IMR-90 (cell line): Measurements from ENCODE around the gene SPC25. TPM values are rescaled to one million over a fixed set of nuclear protein-coding genes. Genes with fewer than 3 reads are reported as not detected.

Experiments used
- ATAC-seq: fragments of 200-7000 bp; cut with Tn5 transposase; 2 replicates; pipeline ENCODE4 v1.9.1; 2020; ENCODE audit warnings: low read depth, mild to moderate bottlenecking, moderate library complexity
- BruUV-seq: library from RNA; stranded (reverse); fragments of 400-500 nt; replicated peaks from 2 replicates; lab custom pipeline; 2021; lab: Mats Ljungman, UMichigan
- CTCF ChIA-PET: fragments of 300-600 bp; formaldehyde crosslinking; extraction: SDS; loops from one replicate; lab custom pipeline; 2021; ENCODE audit warnings: antibody characterized with exemption; lab: Yijun Ruan, JAX
- POLR2A ChIA-PET: fragments of 300-600 bp; sonication (Branson Sonifier 250); formaldehyde crosslinking; loops from one replicate; lab custom pipeline; 2022; ENCODE audit warnings: antibody characterized with exemption; ENCODE audit not compliant: unreplicated experiment; lab: Charles Lee
- DNase-seq: peaks from one replicate; pipeline ENCODE4 v3.0.0; 2013
- H2AFZ ChIP-seq: replicated peaks from 2 replicates; pipeline ENCODE3; 2013; ENCODE audit warnings: low read length, mild to moderate bottlenecking; ENCODE audit not compliant: poor library complexity
- H2AK5ac ChIP-seq: 2 replicates; pipeline ENCODE4 v1.6.1; 2013; ENCODE audit warnings: low read depth, low read length, inconsistent platforms
- H2AK9ac ChIP-seq: replicated peaks from 2 replicates; pipeline ENCODE3; 2013; ENCODE audit warnings: mild to moderate bottlenecking, low read depth, low read length, moderate library complexity; ENCODE audit not compliant: poor library complexity
- H2BK120ac ChIP-seq: 2 replicates; pipeline ENCODE4 v1.6.1; 2013; ENCODE audit warnings: low read depth, low read length, inconsistent platforms
- H2BK15ac ChIP-seq: 3 replicates; pipeline ENCODE4 v1.6.1; 2013; ENCODE audit warnings: low read depth, low read length, inconsistent platforms
- H2BK20ac ChIP-seq: 2 replicates; pipeline ENCODE4 v1.6.1; 2013; ENCODE audit warnings: low read depth, mild to moderate bottlenecking, inconsistent platforms, low read length, moderate library complexity
- H2BK5ac ChIP-seq: 2 replicates; pipeline ENCODE4 v1.6.1; 2013; ENCODE audit warnings: mild to moderate bottlenecking, low read depth, low read length, inconsistent platforms; ENCODE audit not compliant: poor library complexity, severe bottlenecking
- H3K14ac ChIP-seq: replicated peaks from 2 replicates; pipeline ENCODE4 v1.6.1; 2013; ENCODE audit warnings: low read depth, low read length, inconsistent platforms
- H3K18ac ChIP-seq: 2 replicates; pipeline ENCODE4 v1.6.1; 2013; ENCODE audit warnings: low read depth, low read length, control low read depth
- H3K23ac ChIP-seq: 2 replicates; pipeline ENCODE4 v1.6.1; 2013; ENCODE audit warnings: low read depth, low read length, inconsistent platforms
- H3K27ac ChIP-seq: 2 replicates; pipeline ENCODE4 v1.5.1; 2013; ENCODE audit warnings: mild to moderate bottlenecking, control low read depth, low read length; ENCODE audit not compliant: insufficient read depth
- H3K27me3 ChIP-seq: 2 replicates; pipeline ENCODE4 v1.6.1; 2013; ENCODE audit warnings: low read length; ENCODE audit not compliant: control insufficient read depth, insufficient read depth
- H3K36me3 ChIP-seq: 2 replicates; pipeline ENCODE4 v1.6.1; 2013; ENCODE audit warnings: low read length, mixed read lengths; ENCODE audit not compliant: control insufficient read depth, insufficient read depth
- H3K4ac ChIP-seq: 2 replicates; pipeline ENCODE4 v1.6.1; 2013; ENCODE audit warnings: low read depth, low read length, inconsistent platforms
- H3K4me1 ChIP-seq: 2 replicates; pipeline ENCODE4 v1.6.1; 2013; ENCODE audit warnings: low read length, mixed read lengths; ENCODE audit not compliant: control insufficient read depth, insufficient read depth
- H3K4me2 ChIP-seq: 2 replicates; pipeline ENCODE4 v1.6.1; 2013; ENCODE audit warnings: low read depth, mild to moderate bottlenecking, control low read depth, low read length, moderate library complexity
- H3K4me3 ChIP-seq: 2 replicates; pipeline ENCODE4 v1.5.1; 2013; ENCODE audit warnings: low read depth, mild to moderate bottlenecking, control low read depth, low read length, moderate library complexity; ENCODE audit not compliant: insufficient read depth
- H3K56ac ChIP-seq: 2 replicates; pipeline ENCODE4 v1.6.1; 2013; ENCODE audit warnings: low read length, inconsistent platforms; ENCODE audit not compliant: insufficient read depth; ENCODE audit errors: extremely low read depth
- H3K79me1 ChIP-seq, 2 experiments: 2 replicates each; pipeline ENCODE4 v1.6.1; 2013; ENCODE audit warnings: low read length in 2 of 2, inconsistent platforms in 1 of 2, low read depth in 1 of 2
- H3K9ac ChIP-seq: 2 replicates; pipeline ENCODE4 v1.6.1; 2013; ENCODE audit warnings: low read depth, low read length, control low read depth
- H3K9me1 ChIP-seq: 2 replicates; pipeline ENCODE4 v1.6.1; 2013; ENCODE audit warnings: low read length, inconsistent platforms; ENCODE audit not compliant: insufficient read depth
- H3K9me3 ChIP-seq: 2 replicates; pipeline ENCODE4 v1.6.1; 2013; ENCODE audit warnings: low read length; ENCODE audit not compliant: control insufficient read depth, insufficient read depth
- H4K20me1 ChIP-seq: 2 replicates; pipeline ENCODE4 v1.6.1; 2013; ENCODE audit warnings: low read length, inconsistent platforms; ENCODE audit not compliant: insufficient read depth
- H4K5ac ChIP-seq: 2 replicates; pipeline ENCODE4 v1.6.1; 2013; ENCODE audit warnings: mild to moderate bottlenecking, low read depth, low read length, control low read depth
- H4K8ac ChIP-seq, 2 experiments: 2 replicates each; pipeline ENCODE4 v1.6.1; 2013; ENCODE audit warnings: low read depth in 2 of 2, low read length in 2 of 2, control low read depth in 1 of 2, inconsistent platforms in 1 of 2
- H4K91ac ChIP-seq: 2 replicates; pipeline ENCODE4 v1.6.1; 2013; ENCODE audit warnings: low read depth, low read length, inconsistent platforms; ENCODE audit not compliant: insufficient read depth
- CEBPB ChIP-seq: IDR thresholded peaks from 2 replicates; pipeline ENCODE4 v1.6.1; 2012; ENCODE audit warnings: low read depth, low read length, improper control_type of control experiment
- CHD1 ChIP-seq: IDR thresholded peaks from 2 replicates; pipeline ENCODE4 v1.6.1; 2012; ENCODE audit warnings: low read depth, low read length, improper control_type of control experiment
- CTCF ChIP-seq: conservative IDR thresholded peaks from 2 replicates; pipeline ENCODE4 v1.5.1; 2012; ENCODE audit warnings: mild to moderate bottlenecking, low read depth, low read length, improper control_type of control experiment
- ELK1 ChIP-seq: fragments of 150-350 bp; IDR thresholded peaks from 2 replicates; pipeline ENCODE4 v1.6.1; 2016; ENCODE audit warnings: low read depth, mild to moderate bottlenecking, low read length, moderate library complexity, borderline replicate concordance
- FOS ChIP-seq: fragments of 150-350 bp; IDR thresholded peaks from 2 replicates; pipeline ENCODE4 v1.6.1; 2016; ENCODE audit warnings: low read depth, low read length
- MAFK ChIP-seq: IDR thresholded peaks from 2 replicates; pipeline ENCODE4 v1.6.1; 2012; ENCODE audit warnings: low read depth, low read length, improper control_type of control experiment
- MAZ ChIP-seq: IDR thresholded peaks from 2 replicates; pipeline ENCODE4 v1.6.1; 2012; ENCODE audit warnings: low read depth, mild to moderate bottlenecking, low read length, improper control_type of control experiment, moderate library complexity, borderline replicate concordance
- MXI1 ChIP-seq: IDR thresholded peaks from 2 replicates; pipeline ENCODE4 v1.6.1; 2012; ENCODE audit warnings: low read depth, mild to moderate bottlenecking, low read length, moderate library complexity, borderline replicate concordance
- NFE2L2 ChIP-seq: fragments of 150-350 bp; IDR thresholded peaks from 2 replicates; pipeline ENCODE4 v1.6.1; 2016; ENCODE audit warnings: low read depth, mild to moderate bottlenecking, low read length
- POLR2A ChIP-seq: IDR thresholded peaks from 2 replicates; pipeline ENCODE4 v1.6.1; 2012; ENCODE audit warnings: mild to moderate bottlenecking, low read depth, low read length
- RAD21 ChIP-seq: IDR thresholded peaks from 2 replicates; pipeline ENCODE4 v1.6.1; 2012; ENCODE audit warnings: low read length, improper control_type of control experiment
- RCOR1 ChIP-seq: IDR thresholded peaks from 2 replicates; pipeline ENCODE4 v1.6.1; 2012; ENCODE audit warnings: mild to moderate bottlenecking, low read length, improper control_type of control experiment; ENCODE audit not compliant: insufficient replicate concordance
- RFX5 ChIP-seq: IDR thresholded peaks from 2 replicates; pipeline ENCODE4 v1.8.0; 2012; ENCODE audit warnings: low read depth, mild to moderate bottlenecking, low read length, moderate library complexity
- SMC3 ChIP-seq: fragments of 150-350 bp; IDR thresholded peaks from 2 replicates; pipeline ENCODE4 v1.6.1; 2016; ENCODE audit warnings: low read depth, mild to moderate bottlenecking, antibody characterized with exemption, low read length, moderate library complexity
- USF2 ChIP-seq: fragments of 150-350 bp; IDR thresholded peaks from 2 replicates; pipeline ENCODE4 v1.6.1; 2017; ENCODE audit warnings: mild to moderate bottlenecking, antibody characterized with exemption, low read length, low read depth
- WGBS, 2 experiments: methylation state at CpG; one replicate each; pipeline versions ENCODE4 v1.1.5 to v1.1.7; 2013; ENCODE audit warnings: missing lambda C conversion rate in 2 of 2; ENCODE audit not compliant: insufficient read length in 1 of 2; ENCODE audit errors: extremely low coverage in 2 of 2; 5-methylcytosine and 5-hydroxymethylcytosine counted together
- dilution Hi-C: fragments of 300-500 bp; cut with HindIII; formaldehyde crosslinking; loops from one replicate; pipeline ENCODE4 v1.14.3; 2018; ENCODE audit warnings: low sequenced_read_pairs; ENCODE audit not compliant: unreplicated experiment
- in situ Hi-C: fragments of 300-500 bp; cut with MboI; formaldehyde crosslinking; loops from 3 replicates; pipeline ENCODE4 v1.14.3; 2019; ENCODE audit warnings: low sequenced_read_pairs, inconsistent platforms, mixed read lengths
- intact Hi-C: fragments of 100-400 bp; cut with micrococcal nuclease; formaldehyde crosslinking; loops from 2 replicates; pipeline ENCODE4 v1.10.0; 2022
- polyA plus RNA-seq, 3 experiments: library from polyadenylated mRNA; depleted of rRNA; stranded (reverse); fragments of >200 nt; gene quantifications; 2 replicates each; pipeline ENCODE4 v1.2.3, GENCODE V29; 2012; ENCODE audit warnings: low replicate concordance in 1 of 3
- total RNA-seq: library from RNA; depleted of rRNA; stranded (reverse); fragments of >200 nt; gene quantifications from 2 replicates; pipeline ENCODE4 v1.2.3, GENCODE V29; 2012

Gene SPC25
- total and polyA plus RNA-seq, 2 of the 4 experiments (the other 2 are of a cell fraction), result 2.0 to 7.1 TPM

- ChIA-PET POLR2A (no interaction called here), CTCF (no interaction called here)
- H3K79me1 ChIP-seq, result peaks cover 4 to 9% of the 10 kb centered on the region in 2 experiments; a peak in 2 of 4 replicates
- H4K8ac ChIP-seq, result no peak overlapping the region
- H2AFZ ChIP-seq, result no peak overlapping the region
- H3K18ac ChIP-seq, result no peak overlapping the region
- no peak overlapping the region for H3K56ac ChIP-seq
- no peak overlapping the region for H3K14ac ChIP-seq
- H2BK120ac ChIP-seq, result no peak overlapping the region
- WGBS, 2 experiments, result no CpG with 5 or more reads among the region's 6 CpGs
- H3K27ac ChIP-seq, result no peak overlapping the region
- no TSS peak for BruUV-seq
- H3K4me3 ChIP-seq, result no peak overlapping the region
- in situ Hi-C loops, result loop anchor here (25.0 kb wide), 1 partner anchor 737 kb away; no protein-coding TSS in a partner anchor
- H4K20me1 ChIP-seq, result no peaks in the 10 kb centered on the region
- H3K4me1 ChIP-seq, result no peaks in the 10 kb centered on the region
- no peaks in the 10 kb centered on the region for H3K9me1 ChIP-seq
- dilution Hi-C loops, result no loop called here
- DNase-seq, result no peak
- no peak overlapping the region for H2BK20ac ChIP-seq
- no peak overlapping the region for H3K4me2 ChIP-seq
- no peaks in the 10 kb centered on the region for H3K9me3 ChIP-seq
- ATAC-seq, result no peak
- H3K4ac ChIP-seq, result no peak overlapping the region
- no peak overlapping the region for H2BK15ac ChIP-seq
- H3K36me3 ChIP-seq, result no peaks in the 10 kb centered on the region
- H2BK5ac ChIP-seq, result no peak overlapping the region
- intact Hi-C loops, result no loop called here
- no peak overlapping the region for H4K91ac ChIP-seq
- H3K23ac ChIP-seq, result no peak overlapping the region
- no peak overlapping the region for H4K5ac ChIP-seq
- H2AK5ac ChIP-seq, result no peak overlapping the region
- no peak for TF ChIP-seq NFE2L2
- no peak for TF ChIP-seq CHD1
- TF ChIP-seq ELK1, result no peak
- TF ChIP-seq RCOR1, result no peak
- TF ChIP-seq SMC3, result no peak
- TF ChIP-seq FOS, result no peak
- no peak for TF ChIP-seq USF2
- no peak for TF ChIP-seq CTCF
- no peak for TF ChIP-seq RAD21
- TF ChIP-seq POLR2A, result no peak
- TF ChIP-seq MAFK, result no peak
- TF ChIP-seq MAZ, result no peak
- no peak for TF ChIP-seq CEBPB
- no peak for TF ChIP-seq RFX5
- TF ChIP-seq MXI1, result no peak
- no peak overlapping the region for H3K9ac ChIP-seq
- no peak overlapping the region for H2AK9ac ChIP-seq
- no peaks in the 10 kb centered on the region for H3K27me3 ChIP-seq
Measured at GRCh38 chr2:168874368-168875054, 15.7 kb downstream of the SPC25 start.
